Psoas muscle (tissue), 8 donors: ENCODE results near the gene SMG9. TPM values are rescaled to one million over a fixed set of nuclear protein-coding genes. Genes with fewer than 3 reads are reported as not detected.

Experiments used
- ATAC-seq, 4 donors: fragments of 200-7000 bp; cut with Tn5 transposase; one replicate each; pipeline ENCODE4 v1.9.1; 2020; ENCODE audit warnings: moderate library complexity in 3 of 4, mild to moderate bottlenecking in 2 of 4
- DNase-seq, 2 donors: peaks; one replicate each; pipeline ENCODE4 v3.0.0-alpha.2; 2020
- H3K27ac ChIP-seq: fragments of 200-600 bp; one replicate; pipeline ENCODE4 v1.8.0; 2022
- H3K27me3 ChIP-seq, 3 donors: fragments of 200-600 bp in 1 of 3; one replicate each; pipeline versions ENCODE4 v1.6.1 to v1.8.0; 2013 to 2022; ENCODE audit warnings: low read length in 2 of 3, mild to moderate bottlenecking in 2 of 3, moderate library complexity in 1 of 3; ENCODE audit not compliant: insufficient read depth in 3 of 3
- H3K36me3 ChIP-seq, 2 donors: fragments of 200-600 bp in 1 of 2; one replicate each; pipeline versions ENCODE4 v1.6.1 to v1.8.0; 2013 to 2022; ENCODE audit warnings: low read depth in 1 of 2, mild to moderate bottlenecking in 1 of 2, moderate library complexity in 1 of 2; ENCODE audit not compliant: insufficient read depth in 1 of 2
- H3K4me1 ChIP-seq: fragments of 200-600 bp; one replicate; pipeline ENCODE4 v1.8.0; 2022
- H3K4me3 ChIP-seq: fragments of 200-600 bp; one replicate; pipeline ENCODE4 v1.8.0; 2022; ENCODE audit warnings: mild to moderate bottlenecking
- H3K9me3 ChIP-seq: fragments of 200-600 bp; one replicate; pipeline ENCODE4 v1.8.0; 2022
- CTCF ChIP-seq: fragments of 200-600 bp; IDR thresholded peaks from one replicate; pipeline ENCODE4 v1.8.0; 2022; ENCODE audit warnings: antibody characterized with exemption
- WGBS, 3 donors: extraction: QIAGEN DNeasy Blood & Tissue Kit; methylation state at CpG; one replicate each; pipeline versions ENCODE4 v1.1.6 to v1.1.7; 2013; 5-methylcytosine and 5-hydroxymethylcytosine counted together
- intact Hi-C, 2 donors: fragments of 100-400 bp; cut with DNase I; formaldehyde crosslinking; loops; one replicate each; pipeline versions ENCODE4 v1.11.0 to v1.14.2; 2022
- polyA plus RNA-seq, 3 donors: library from polyadenylated mRNA; stranded (reverse); fragments of 200-250 nt; gene quantifications; one replicate each; pipeline ENCODE4 v1.2.3, GENCODE V29; 2013
- total RNA-seq, 4 donors: library from RNA; stranded (reverse); fragmentation: NEBNext Ultra II Directional in 2 of 4; extraction: Animal tissue kit (Norgen Biotek cat#: 25700) in 2 of 4; gene quantifications; one replicate each; pipeline versions ENCODE4 v1.2.1 to v1.2.4, GENCODE V29; 2021 to 2023
- donor health status: healthy with polysubstance abuse.
- donor health status: DM: no; HTN: no; CAD: no; lungs with moderate emphysema.
- donor health status: Bipolar disorder and iron deficiency.
- donor health status: healthy.
- donor health status: DM: yes; HTN: yes; CAD: no.
- donor health status: DM: no; HTN: no; CAD: no.
- donor health status: DM: no; HTN: no; CAD: no.
- donor health status: DM: yes; HTN: yes; CAD: no.

The SMG9 gene
- total and polyA plus RNA-seq, 7 donors: 10.1 to 29.1 (median 13.8) TPM

- no peak for TF ChIP-seq CTCF
- no peak for DNase-seq
- intact Hi-C loops: no loop called here
- Histone ChIP-seq H3K4me1 (peaks cover 20% of the 10 kb centered on the region), H3K27ac (peak overlapping the region; percentile 99), H3K4me3 (peak overlapping the region; percentile 83), H3K36me3 (peaks cover 0 to 30% of the 10 kb centered on the region in 2 donors), H3K27me3 (no peaks in the 10 kb centered on the region), H3K9me3 (no peaks in the 10 kb centered on the region)
- no peak for ATAC-seq
- WGBS, 3 donors: 0 to 1% (median 1%) methylated on average over 11 of the region's 11 CpGs
These were observed 584 bp downstream of the SMG9 start for GRCh38 chr19:43754253-43754502.

DNA sequence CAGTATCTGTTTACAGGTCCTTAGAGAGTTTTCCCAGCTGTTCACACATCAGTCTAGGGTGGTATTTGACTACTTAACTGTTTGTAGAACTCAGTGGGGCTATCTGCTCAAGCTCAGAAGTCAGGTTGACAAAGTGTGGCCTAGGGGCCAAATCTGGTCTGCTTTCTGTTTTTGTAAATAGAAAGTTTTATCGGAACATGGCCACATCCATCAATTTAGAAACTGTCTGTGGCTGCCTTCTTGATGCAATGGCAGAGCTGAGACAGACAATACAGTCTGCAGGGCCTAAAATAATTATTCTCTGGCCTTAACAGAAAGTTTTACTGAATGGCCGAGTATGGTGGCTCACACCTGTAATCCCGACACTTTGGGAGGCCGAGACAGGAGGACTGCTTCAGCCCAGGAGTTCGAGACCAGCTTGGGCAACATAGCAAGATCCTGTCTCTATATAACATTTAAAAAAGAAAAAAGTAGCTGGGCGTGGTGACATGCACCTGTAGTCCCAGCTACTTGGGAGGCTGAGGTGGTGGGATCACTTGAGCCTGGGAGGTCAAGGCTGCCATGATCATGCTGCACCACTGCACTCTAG, 2.4 kb downstream of the SMG9 start:
- intact Hi-C loops: no loop called here
- Histone ChIP-seq H3K27me3 (no peaks in the 10 kb centered on the region), H3K4me1 (peaks cover 20% of the 10 kb centered on the region), H3K27ac (no peak overlapping the region), H3K9me3 (no peaks in the 10 kb centered on the region), H3K4me3 (no peak overlapping the region), H3K36me3 (peaks cover 0 to 48% of the 10 kb centered on the region in 2 donors)
- WGBS, 3 donors: 96 to 100% (median 97%) methylated on average over 6 of the region's 6 CpGs
- DNase-seq (no peak), ATAC-seq (no peak)
- no peak for TF ChIP-seq CTCF

GRCh38 chr19:43751466-43752220, 3.1 kb downstream of the SMG9 start:
- H3K4me1 ChIP-seq: peaks cover 20% of the 10 kb centered on the region
- no peaks in the 10 kb centered on the region for H3K9me3 ChIP-seq
- intact Hi-C loops: no loop called here
- 91 to 92% (median 91%) methylated on average over 4 of the region's 4 CpGs for WGBS, 3 donors
- TF ChIP-seq CTCF: no peak
- no peaks in the 10 kb centered on the region for H3K27me3 ChIP-seq
- no peak overlapping the region for H3K4me3 ChIP-seq
- H3K27ac ChIP-seq: no peak overlapping the region
- ATAC-seq (no peak), DNase-seq (no peak)
- H3K36me3 ChIP-seq: peaks cover 0 to 56% of the 10 kb centered on the region in 2 donors

- Histone ChIP-seq H3K27ac (no peak overlapping the region), H3K9me3 (no peaks in the 10 kb centered on the region), H3K36me3 (peaks cover 2 to 72% of the 10 kb centered on the region in 2 donors), H3K4me3 (no peak overlapping the region), H3K4me1 (peaks cover 17% of the 10 kb centered on the region), H3K27me3 (no peaks in the 10 kb centered on the region)
- no peak for TF ChIP-seq CTCF
- 88 to 100% (median 95%) methylated on average over 1 of the region's 1 CpG for WGBS, 3 donors
- ATAC-seq: no peak
- DNase-seq: no peak
- intact Hi-C loops: loop anchor here in 1 of 2 donors (5.0 kb wide), 1 partner anchor 32 kb away; the partner anchor contains the start of gene KCNN4
These were observed 4.9 kb downstream of the SMG9 start for GRCh38 chr19:43749898-43750297.
